ENCODE measurements around the gene CLOCK.

- TF ChIP-seq CTCF (IDR thresholded peaks at IDR 0.05) (no peak), POLR2A (IDR thresholded peaks at IDR 0.05) (no peak), POLR2AphosphoS5 (IDR thresholded peaks at IDR 0.05) (no peak)
These were observed 16.0 kb downstream of the CLOCK start for GRCh38 chr4:55530691-55531090.

All from prostate gland (tissue), 2 donors.